Left ventricle myocardium inferior (tissue), 1 donor: ENCODE results near the gene ANKRD50. TPM values are rescaled to one million over a fixed set of nuclear protein-coding genes. Genes with fewer than 3 reads are reported as not detected.

Source experiments
- DNase-seq: peaks from one replicate; pipeline ENCODE4 v3.0.0-alpha.2; 2020
- H3K27ac ChIP-seq: fragments of 200-600 bp; replicated peaks from 2 replicates; pipeline ENCODE4 v1.8.0; 2021
- H3K27me3 ChIP-seq: fragments of 200-600 bp; 2 replicates; pipeline ENCODE4 v1.8.0; 2021; ENCODE audit warnings: low read depth
- H3K36me3 ChIP-seq: fragments of 200-600 bp; 2 replicates; pipeline ENCODE4 v1.8.0; 2021
- H3K4me1 ChIP-seq: fragments of 200-600 bp; 2 replicates; pipeline ENCODE4 v1.8.0; 2021
- H3K4me3 ChIP-seq: fragments of 200-600 bp; 2 replicates; pipeline ENCODE4 v1.8.0; 2021; ENCODE audit warnings: mild to moderate bottlenecking, moderate library complexity
- H3K9me3 ChIP-seq: fragments of 200-600 bp; replicated peaks from 2 replicates; pipeline ENCODE4 v1.8.0; 2021
- intact Hi-C: fragments of 100-400 bp; cut with micrococcal nuclease; formaldehyde crosslinking; loops from one replicate; pipeline ENCODE4 v1.11.0; 2022
- total RNA-seq: library from RNA; stranded (reverse); fragmentation: NEBNext Ultra II Directional; extraction: Animal tissue kit (Norgen Biotek cat#: 25700); gene quantifications from one replicate; pipeline ENCODE4 v1.2.1, GENCODE V29; 2021
- TF ChIP-seq, protein P1 (sequence below): fragments of 200-600 bp; IDR thresholded peaks from 2 replicates; pipeline ENCODE4 v1.8.0; 2021; ENCODE audit warnings: antibody characterized with exemption, mild to moderate bottlenecking, borderline replicate concordance
- donor health status: DM: no; HTN: yes; CAD: no; lungs with severe emphysema.

The ANKRD50 gene
- total RNA-seq, 1 donor from 2014 or later: 5.5 TPM

DNA sequence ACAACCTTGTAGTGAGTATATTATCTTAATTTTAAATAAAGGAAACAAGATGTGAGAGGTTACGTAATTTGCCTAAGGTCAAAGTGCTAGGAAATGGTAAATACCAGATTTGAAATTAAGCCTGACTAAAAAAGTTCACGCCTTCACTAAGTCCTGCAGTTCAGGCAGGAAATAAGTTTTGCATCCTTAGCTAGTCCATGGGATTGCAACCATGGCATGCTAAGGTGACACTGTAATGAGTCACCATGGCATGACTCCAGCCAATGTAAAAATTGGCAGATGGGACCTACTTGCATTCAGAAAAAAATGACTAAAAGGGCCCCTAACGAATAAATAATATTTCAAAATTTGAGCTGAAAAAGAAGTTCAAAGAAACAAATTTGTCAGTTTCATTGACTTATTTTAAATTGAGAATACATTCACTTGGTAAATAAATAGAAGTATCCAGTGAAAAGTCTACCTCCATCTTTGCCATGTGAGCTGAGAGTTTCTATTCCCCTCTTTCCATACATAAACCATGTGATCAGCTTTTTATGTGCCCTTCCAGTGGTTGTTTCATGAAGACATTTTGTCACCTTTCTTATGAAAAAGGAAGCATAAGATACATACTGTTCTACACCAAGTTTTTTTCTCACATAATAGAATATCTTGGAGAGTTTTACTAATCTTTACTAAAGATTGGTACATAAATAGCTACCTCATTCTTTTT is 72.4 kb downstream of the ANKRD50 start:
- peaks cover 4% of the 10 kb centered on the region for H3K36me3 ChIP-seq
- no peak overlapping the region for H3K4me3 ChIP-seq
- TF ChIP-seq, protein P1, sequence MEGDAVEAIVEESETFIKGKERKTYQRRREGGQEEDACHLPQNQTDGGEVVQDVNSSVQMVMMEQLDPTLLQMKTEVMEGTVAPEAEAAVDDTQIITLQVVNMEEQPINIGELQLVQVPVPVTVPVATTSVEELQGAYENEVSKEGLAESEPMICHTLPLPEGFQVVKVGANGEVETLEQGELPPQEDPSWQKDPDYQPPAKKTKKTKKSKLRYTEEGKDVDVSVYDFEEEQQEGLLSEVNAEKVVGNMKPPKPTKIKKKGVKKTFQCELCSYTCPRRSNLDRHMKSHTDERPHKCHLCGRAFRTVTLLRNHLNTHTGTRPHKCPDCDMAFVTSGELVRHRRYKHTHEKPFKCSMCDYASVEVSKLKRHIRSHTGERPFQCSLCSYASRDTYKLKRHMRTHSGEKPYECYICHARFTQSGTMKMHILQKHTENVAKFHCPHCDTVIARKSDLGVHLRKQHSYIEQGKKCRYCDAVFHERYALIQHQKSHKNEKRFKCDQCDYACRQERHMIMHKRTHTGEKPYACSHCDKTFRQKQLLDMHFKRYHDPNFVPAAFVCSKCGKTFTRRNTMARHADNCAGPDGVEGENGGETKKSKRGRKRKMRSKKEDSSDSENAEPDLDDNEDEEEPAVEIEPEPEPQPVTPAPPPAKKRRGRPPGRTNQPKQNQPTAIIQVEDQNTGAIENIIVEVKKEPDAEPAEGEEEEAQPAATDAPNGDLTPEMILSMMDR: no peak
- intact Hi-C loops: no loop called here
- H3K9me3 ChIP-seq: no peaks in the 10 kb centered on the region
- H3K27me3 ChIP-seq: no peaks in the 10 kb centered on the region
- no peak for DNase-seq
- H3K4me1 ChIP-seq: no peaks in the 10 kb centered on the region
- H3K27ac ChIP-seq: no peak overlapping the region

DNA sequence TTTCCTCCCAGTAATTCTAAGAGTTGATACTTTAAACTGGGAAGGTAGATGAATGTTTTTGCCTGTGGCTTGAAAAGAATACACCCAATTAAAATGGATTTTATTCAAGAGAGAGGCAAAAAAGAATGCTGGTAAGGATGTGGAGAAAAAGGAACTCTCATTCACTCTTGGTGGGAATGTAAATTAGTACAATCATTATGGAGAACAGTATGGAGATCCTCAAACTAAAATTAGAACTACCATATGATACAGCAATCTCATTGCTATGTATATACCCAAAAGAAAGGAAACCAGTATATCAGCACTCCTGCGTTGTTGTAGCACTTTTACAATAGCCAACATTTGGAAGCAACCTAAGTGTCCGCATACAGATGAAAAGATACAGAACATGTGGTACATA is 75.2 kb downstream of the ANKRD50 start:
- Histone ChIP-seq H3K4me1 (no peaks in the 10 kb centered on the region), H3K27ac (no peak overlapping the region), H3K36me3 (peaks cover 4% of the 10 kb centered on the region), H3K27me3 (no peaks in the 10 kb centered on the region), H3K4me3 (no peak overlapping the region), H3K9me3 (no peaks in the 10 kb centered on the region)
- TF ChIP-seq, protein P1: no peak
- DNase-seq: no peak
- intact Hi-C loops: no loop called here

DNA sequence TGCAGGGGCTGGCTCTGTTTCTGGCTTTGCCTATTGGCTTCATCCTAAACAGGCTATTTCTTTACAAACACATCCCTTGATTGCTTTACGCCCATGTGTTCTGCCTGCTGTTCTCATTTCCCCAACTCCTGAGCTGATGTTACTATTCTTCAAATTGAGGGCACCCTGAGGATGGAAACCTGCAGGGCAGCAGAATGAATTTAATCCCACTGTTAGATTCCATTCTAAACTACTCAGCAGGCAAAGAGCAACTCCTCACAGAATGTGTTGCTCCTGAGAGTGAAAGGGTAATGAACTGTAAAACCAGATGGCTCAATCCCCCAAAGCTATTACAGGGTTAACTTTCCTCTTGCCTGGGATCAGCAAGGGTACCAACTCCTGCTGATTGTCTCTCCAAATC is 75.7 kb downstream of the ANKRD50 start:
- Histone ChIP-seq H3K4me3 (no peak overlapping the region), H3K4me1 (no peaks in the 10 kb centered on the region), H3K27ac (no peak overlapping the region), H3K27me3 (no peaks in the 10 kb centered on the region), H3K36me3 (peaks cover 4% of the 10 kb centered on the region), H3K9me3 (no peaks in the 10 kb centered on the region)
- DNase-seq: no peak
- TF ChIP-seq, protein P1: no peak
- intact Hi-C loops: no loop called here

DNA sequence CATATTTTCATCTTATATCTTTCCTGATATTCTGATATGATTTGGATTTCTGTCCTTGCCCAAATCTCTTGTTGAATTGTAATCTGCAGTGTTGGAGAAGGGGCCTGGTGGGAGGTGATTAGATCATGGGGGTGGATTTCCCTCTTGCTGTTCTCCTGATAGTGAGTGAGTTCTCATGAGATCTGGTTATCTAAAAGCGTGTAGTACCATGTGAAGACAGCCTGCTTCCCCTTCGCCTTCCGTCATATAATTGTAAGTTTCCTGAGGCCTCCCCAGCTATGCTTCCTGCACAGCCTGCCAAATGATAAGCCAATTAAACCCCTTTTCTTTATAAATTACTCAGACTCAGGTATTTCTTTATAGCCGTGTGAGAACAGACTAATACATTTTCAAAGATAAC is 77.2 kb downstream of the ANKRD50 start:
- H3K9me3 ChIP-seq: no peaks in the 10 kb centered on the region
- no peaks in the 10 kb centered on the region for H3K27me3 ChIP-seq
- peaks cover 4% of the 10 kb centered on the region for H3K36me3 ChIP-seq
- intact Hi-C loops: no loop called here
- no peak overlapping the region for H3K4me3 ChIP-seq
- TF ChIP-seq, protein P1: no peak
- no peak for DNase-seq
- no peak overlapping the region for H3K27ac ChIP-seq
- H3K4me1 ChIP-seq: peaks cover 5% of the 10 kb centered on the region

DNA sequence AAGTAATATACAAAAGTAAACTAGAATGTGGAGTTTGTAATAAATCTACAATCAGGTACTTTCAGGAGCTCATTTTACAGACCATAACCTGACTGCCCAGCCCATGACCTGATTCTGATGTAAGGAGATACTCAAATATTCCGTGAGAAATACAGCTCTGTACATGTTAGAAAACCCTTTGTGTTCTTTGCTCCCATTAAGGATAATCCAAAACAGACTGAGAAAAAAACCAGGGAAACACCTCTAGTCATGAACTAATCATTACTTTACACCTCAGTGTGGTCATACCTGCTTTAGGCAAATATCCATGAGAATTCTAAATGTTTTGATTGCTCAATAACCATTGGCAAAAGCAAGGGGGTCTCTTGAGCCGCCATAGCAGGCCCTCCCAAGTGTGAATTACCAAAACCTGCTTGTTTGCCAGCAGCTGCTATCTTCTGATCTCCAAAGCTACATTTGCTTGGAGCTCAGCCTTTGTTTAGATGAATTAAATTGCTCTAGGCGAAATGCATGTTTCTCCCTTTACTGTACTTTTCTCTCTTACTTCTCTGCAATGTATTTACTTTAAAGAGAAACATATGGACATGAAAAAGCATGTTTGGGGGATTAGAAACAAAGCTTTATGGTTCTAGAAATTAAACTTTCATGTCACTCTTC is 79.1 kb downstream of the ANKRD50 start:
- Histone ChIP-seq H3K36me3 (peaks cover 4% of the 10 kb centered on the region), H3K27me3 (no peaks in the 10 kb centered on the region), H3K4me3 (no peak overlapping the region), H3K27ac (no peak overlapping the region), H3K9me3 (no peaks in the 10 kb centered on the region), H3K4me1 (peaks cover 5% of the 10 kb centered on the region)
- intact Hi-C loops: no loop called here
- TF ChIP-seq, protein P1: no peak
- DNase-seq: no peak
